GM18502 (cell line): Measurements from ENCODE around the gene ERICH4.
"Not testable (repeated sequence)": the region's sequence is repeated elsewhere in the genome, so short reads cannot be mapped to it uniquely, and the experiment has no call there.

Experiments
- ATAC-seq: cut with Tn5 transposase; IDR thresholded peaks from one replicate; pipeline ENCODE4 v1.9.1; 2021; ENCODE audit warnings: mild to moderate bottlenecking; ENCODE audit not compliant: unreplicated experiment, poor library complexity

Gene ERICH4

GRCh38 chr19:41463257-41464256 is 20.6 kb downstream of the ERICH4 start:
- ATAC-seq, result not testable (repeated sequence)

GRCh38 chr19:41476583-41476982 is 33.6 kb downstream of the ERICH4 start:
- no peak for ATAC-seq

GRCh38 chr19:41478171-41478570 is 35.2 kb downstream of the ERICH4 start:
- ATAC-seq, result no peak

- no peak for ATAC-seq
These were observed 36.2 kb downstream of the ERICH4 start for GRCh38 chr19:41478875-41479756.

GRCh38 chr19:41479757-41480191 is 36.8 kb downstream of the ERICH4 start:
- no peak for ATAC-seq

- no peak for ATAC-seq
These were observed 37.4 kb downstream of the ERICH4 start for GRCh38 chr19:41480336-41480735.

- no peak for ATAC-seq
These were observed 41.9 kb downstream of the ERICH4 start for GRCh38 chr19:41484822-41485221.

GRCh38 chr19:41486953-41487352 is 44.0 kb downstream of the ERICH4 start:
- ATAC-seq, result not testable (repeated sequence)

GRCh38 chr19:41492843-41493242 is 49.9 kb downstream of the ERICH4 start:
- no peak for ATAC-seq
